ENCODE data around the gene SYNDIG1. TPM values are rescaled to one million over a fixed set of nuclear protein-coding genes. Genes with fewer than 3 reads are reported as not detected.
A peak's percentile ranks its signal among the peaks of the same experiment; 100 is the strongest.

Gene SYNDIG1
- total RNA-seq, 1 donor from 2014 or later, result 17.6 TPM

GRCh38 chr20:24672886-24673677 is 203.7 kb downstream of the SYNDIG1 start:
- intact Hi-C loops (cut with DNase I), result no loop called here
- DNase-seq (ENCODE audit: low spot score), result peak; percentile 46

- intact Hi-C loops (cut with DNase I), result no loop called here
- DNase-seq (ENCODE audit: low spot score), result peak; percentile 60
These were observed 204.5 kb downstream of the SYNDIG1 start for GRCh38 chr20:24673678-24674570.

GRCh38 chr20:24674921-24675605 is 205.6 kb downstream of the SYNDIG1 start:
- intact Hi-C loops (cut with DNase I), result no loop called here
- DNase-seq (ENCODE audit: low spot score), result peak; percentile 67

- DNase-seq (ENCODE audit: low spot score), result peak; percentile 44
- intact Hi-C loops (cut with DNase I), result no loop called here
These were observed 206.4 kb downstream of the SYNDIG1 start for GRCh38 chr20:24675651-24676352.

- intact Hi-C loops (cut with DNase I), result no loop called here
- DNase-seq (ENCODE audit: low spot score), result peak; percentile 61
These were observed 207.0 kb downstream of the SYNDIG1 start for GRCh38 chr20:24676353-24676977.

- intact Hi-C loops (cut with DNase I), result no loop called here
- peak; percentile 50 for DNase-seq (ENCODE audit: low spot score)
These were observed 207.5 kb downstream of the SYNDIG1 start for GRCh38 chr20:24676978-24677370.

GRCh38 chr20:24677626-24678315 is 208.3 kb downstream of the SYNDIG1 start:
- peak; percentile 71 for DNase-seq (ENCODE audit: low spot score)
- intact Hi-C loops (cut with DNase I), result no loop called here

GRCh38 chr20:24678351-24679106 is 209.1 kb downstream of the SYNDIG1 start:
- peak; percentile 60 for DNase-seq (ENCODE audit: low spot score)
- intact Hi-C loops (cut with DNase I), result no loop called here

GRCh38 chr20:24679448-24680047 is 210.1 kb downstream of the SYNDIG1 start:
- DNase-seq (ENCODE audit: low spot score), result no peak
- intact Hi-C loops (cut with DNase I), result no loop called here

- intact Hi-C loops (cut with DNase I), result no loop called here
- DNase-seq (ENCODE audit: low spot score), result peak; percentile 59
These were observed 212.4 kb downstream of the SYNDIG1 start for GRCh38 chr20:24681634-24682495.

GRCh38 chr20:24682496-24682985 is 213.1 kb downstream of the SYNDIG1 start:
- DNase-seq (ENCODE audit: low spot score), result no peak
- intact Hi-C loops (cut with DNase I), result no loop called here

GRCh38 chr20:24683676-24684075 is 214.2 kb downstream of the SYNDIG1 start:
- intact Hi-C loops (cut with DNase I), result no loop called here
- peak; percentile 29 for DNase-seq (ENCODE audit: low spot score)

- intact Hi-C loops (cut with DNase I), result no loop called here
- peak; percentile 57 for DNase-seq (ENCODE audit: low spot score)
These were observed 215.0 kb downstream of the SYNDIG1 start for GRCh38 chr20:24684421-24684871.

GRCh38 chr20:24684956-24685691 is 215.7 kb downstream of the SYNDIG1 start:
- intact Hi-C loops (cut with DNase I), result no loop called here
- peak; percentile 74 for DNase-seq (ENCODE audit: low spot score)

- peak; percentile 38 for DNase-seq (ENCODE audit: low spot score)
- intact Hi-C loops (cut with DNase I), result no loop called here
These were observed 216.3 kb downstream of the SYNDIG1 start for GRCh38 chr20:24685736-24686135.
